Thyroid gland (tissue), 4 donors: Measurements from ENCODE around the gene PPM1M. TPM values are rescaled to one million over a fixed set of nuclear protein-coding genes. Genes with fewer than 3 reads are reported as not detected.

Source experiments
- DNase-seq, 2 donors: peaks; one replicate each; pipeline ENCODE4 v3.0.0-alpha.2; 2019
- H3K27ac ChIP-seq, 3 donors: fragments of 200-600 bp; sonication (generic); 1 replicate in 2 of 3; 2 replicates in 1 of 3; pipeline ENCODE4 v1.5.1; 2016 to 2019; ENCODE audit warnings: mild to moderate bottlenecking in 1 of 3, moderate library complexity in 1 of 3
- H3K27me3 ChIP-seq: fragments of 200-600 bp; sonication (generic); one replicate; pipeline ENCODE4 v1.5.1; 2019
- H3K36me3 ChIP-seq, 2 donors: fragments of 200-600 bp; sonication (generic); one replicate each; pipeline ENCODE4 v1.5.1; 2016 to 2019
- H3K4me1 ChIP-seq, 2 donors: fragments of 200-600 bp; sonication (generic); one replicate each; pipeline ENCODE4 v1.5.1; 2017 to 2019
- H3K4me3 ChIP-seq, 3 donors: fragments of 200-600 bp; sonication (generic); replicated peaks in 1 of 3; 1 replicate in 2 of 3; 2 replicates in 1 of 3; pipeline ENCODE4 v1.5.1; 2016; ENCODE audit warnings: mild to moderate bottlenecking in 1 of 3
- H3K9me3 ChIP-seq: fragments of 200-600 bp; sonication (generic); one replicate; pipeline ENCODE4 v1.5.1; 2017
- POLR2A ChIP-seq, 2 donors: fragments of 450-650 bp; IDR thresholded peaks; one replicate each; pipeline ENCODE4 v1.6.1; 2017; ENCODE audit warnings: antibody characterized with exemption in 2 of 2, mild to moderate bottlenecking in 2 of 2, moderate library complexity in 1 of 2
- WGBS, 2 donors: methylation state at CpG; one replicate each; pipeline ENCODE4 v1.1.5; 2017; 5-methylcytosine and 5-hydroxymethylcytosine counted together
- intact Hi-C: fragments of 100-400 bp; cut with DNase I; formaldehyde crosslinking; loops from one replicate; pipeline ENCODE4 v1.15.1; 2023
- total RNA-seq, 4 donors: library from RNA; depleted of rRNA; stranded (reverse); fragments of >200 nt; gene quantifications; one replicate each; pipeline ENCODE4 v1.2.3, GENCODE V29; 2016
- TF ChIP-seq, protein P1 (sequence below), 6 experiments: fragments of 200-600 bp in 3 of 6; fragments of 450-650 bp in 3 of 6; sonication (generic) in 3 of 6; IDR thresholded peaks; one replicate each; pipeline ENCODE4 v1.5.1; 2016 to 2019; ENCODE audit warnings: antibody characterized with exemption in 6 of 6, mild to moderate bottlenecking in 2 of 6, inconsistent platforms in 1 of 6, moderate library complexity in 1 of 6

The PPM1M gene, protein sequence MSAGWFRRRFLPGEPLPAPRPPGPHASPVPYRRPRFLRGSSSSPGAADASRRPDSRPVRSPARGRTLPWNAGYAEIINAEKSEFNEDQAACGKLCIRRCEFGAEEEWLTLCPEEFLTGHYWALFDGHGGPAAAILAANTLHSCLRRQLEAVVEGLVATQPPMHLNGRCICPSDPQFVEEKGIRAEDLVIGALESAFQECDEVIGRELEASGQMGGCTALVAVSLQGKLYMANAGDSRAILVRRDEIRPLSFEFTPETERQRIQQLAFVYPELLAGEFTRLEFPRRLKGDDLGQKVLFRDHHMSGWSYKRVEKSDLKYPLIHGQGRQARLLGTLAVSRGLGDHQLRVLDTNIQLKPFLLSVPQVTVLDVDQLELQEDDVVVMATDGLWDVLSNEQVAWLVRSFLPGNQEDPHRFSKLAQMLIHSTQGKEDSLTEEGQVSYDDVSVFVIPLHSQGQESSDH
- total RNA-seq = 10 to 100 TPM; 15.8 to 22.8 (median 18.0) TPM

DNA sequence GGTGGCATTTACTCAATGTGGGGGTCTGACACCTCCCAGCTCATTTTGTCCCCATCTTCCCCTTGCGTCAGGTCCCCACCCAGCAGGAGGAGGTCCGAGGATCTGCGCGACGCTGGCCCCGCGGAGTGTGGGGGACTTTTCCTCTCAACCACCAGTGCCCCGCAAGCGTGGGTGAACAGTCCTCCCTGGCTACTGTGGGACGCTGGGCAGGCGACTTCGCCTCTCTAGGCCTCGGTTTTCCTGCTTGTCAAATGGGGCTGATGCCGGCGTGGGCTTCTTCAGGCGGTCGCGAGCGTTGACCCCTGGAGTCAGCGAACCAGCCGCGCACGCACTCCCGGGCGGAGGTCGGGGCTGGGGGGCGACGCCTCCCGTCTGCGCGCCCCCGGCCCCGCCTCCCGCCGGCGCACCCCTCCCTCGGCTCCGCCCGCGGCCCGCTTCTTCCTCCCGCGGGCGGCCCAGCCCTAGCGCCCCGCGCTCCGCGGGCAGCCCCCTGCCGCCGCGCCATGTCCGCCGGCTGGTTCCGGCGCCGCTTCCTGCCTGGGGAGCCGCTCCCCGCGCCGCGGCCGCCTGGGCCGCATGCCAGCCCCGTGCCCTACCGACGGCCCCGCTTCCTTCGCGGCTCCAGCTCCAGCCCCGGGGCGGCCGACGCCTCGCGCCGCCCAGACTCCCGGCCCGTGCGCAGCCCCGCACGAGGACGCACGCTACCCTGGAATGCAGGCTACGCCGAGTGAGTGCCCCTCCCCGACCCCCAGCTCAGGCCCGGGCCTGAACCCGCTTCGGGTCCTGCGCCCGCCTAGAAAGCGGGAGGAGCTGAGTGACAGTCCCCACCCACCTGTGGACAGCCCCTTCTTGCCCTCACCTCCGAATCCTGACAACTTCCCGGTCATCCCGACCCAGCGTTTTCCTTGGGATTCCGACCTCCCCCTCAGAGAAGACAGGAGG is at the start of gene PPM1M:
Gene PPM1M, plus strand, starts transcription at position 438 of the 942 bp plus-strand sequence. Its CDS starts 66 bp downstream, at position 504.
- 5 to 14% methylated on average over 6 to 17 of the region's 98 CpGs for WGBS, 2 donors
- no peaks in the 10 kb centered on the region for H3K27me3 ChIP-seq
- H3K4me1 ChIP-seq = peaks cover 5 to 39% of the 10 kb centered on the region in 2 donors
- peak within 1 kb of the TSS; percentile 59 to 79 (median 68) for H3K27ac ChIP-seq
- H3K9me3 ChIP-seq = no peaks in the 10 kb centered on the region
- no peaks in the 10 kb centered on the region for H3K36me3 ChIP-seq
- TF ChIP-seq, protein P1, sequence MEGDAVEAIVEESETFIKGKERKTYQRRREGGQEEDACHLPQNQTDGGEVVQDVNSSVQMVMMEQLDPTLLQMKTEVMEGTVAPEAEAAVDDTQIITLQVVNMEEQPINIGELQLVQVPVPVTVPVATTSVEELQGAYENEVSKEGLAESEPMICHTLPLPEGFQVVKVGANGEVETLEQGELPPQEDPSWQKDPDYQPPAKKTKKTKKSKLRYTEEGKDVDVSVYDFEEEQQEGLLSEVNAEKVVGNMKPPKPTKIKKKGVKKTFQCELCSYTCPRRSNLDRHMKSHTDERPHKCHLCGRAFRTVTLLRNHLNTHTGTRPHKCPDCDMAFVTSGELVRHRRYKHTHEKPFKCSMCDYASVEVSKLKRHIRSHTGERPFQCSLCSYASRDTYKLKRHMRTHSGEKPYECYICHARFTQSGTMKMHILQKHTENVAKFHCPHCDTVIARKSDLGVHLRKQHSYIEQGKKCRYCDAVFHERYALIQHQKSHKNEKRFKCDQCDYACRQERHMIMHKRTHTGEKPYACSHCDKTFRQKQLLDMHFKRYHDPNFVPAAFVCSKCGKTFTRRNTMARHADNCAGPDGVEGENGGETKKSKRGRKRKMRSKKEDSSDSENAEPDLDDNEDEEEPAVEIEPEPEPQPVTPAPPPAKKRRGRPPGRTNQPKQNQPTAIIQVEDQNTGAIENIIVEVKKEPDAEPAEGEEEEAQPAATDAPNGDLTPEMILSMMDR (IDR thresholded peaks at IDR 0.05) = no peak
- peak in 1 of 2 donors; percentile 45 for TF ChIP-seq POLR2A (IDR thresholded peaks at IDR 0.05)
- intact Hi-C loops = no loop called here
- DNase-seq = peak; percentile 54 to 56
- peak within 1 kb of the TSS; percentile 30 to 53 (median 41) for H3K4me3 ChIP-seq

DNA sequence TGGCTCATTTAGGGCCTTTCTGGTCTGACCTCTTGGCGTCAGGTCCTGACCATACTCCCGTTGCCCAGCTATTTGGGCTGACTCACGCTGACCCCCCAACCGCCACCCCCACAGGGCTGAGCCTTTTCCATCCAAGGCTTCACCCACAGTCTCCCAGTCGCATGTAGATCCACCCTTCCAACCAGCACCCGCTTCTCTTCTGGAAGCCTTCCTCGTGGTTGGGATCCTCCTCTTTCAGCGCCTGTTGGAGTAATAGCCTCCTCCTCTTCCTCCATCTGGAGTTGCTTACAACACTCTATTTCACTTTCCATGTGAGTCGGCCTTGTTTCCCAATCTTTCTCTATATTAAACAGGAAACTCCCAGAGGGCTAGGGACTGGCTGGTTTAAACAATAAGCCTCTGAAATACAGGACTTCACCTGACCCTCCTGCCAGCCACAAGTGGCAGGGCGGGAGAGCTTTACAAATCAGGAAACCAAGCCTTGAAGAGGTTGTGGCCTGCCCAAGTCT is 49.7 kb upstream of the PPM1M start:
- no peak for TF ChIP-seq POLR2A (IDR thresholded peaks at IDR 0.05)
- TF ChIP-seq, protein P1 (IDR thresholded peaks at IDR 0.05) = no peak
- H3K27me3 ChIP-seq = no peaks in the 10 kb centered on the region
- intact Hi-C loops = no loop called here
- H3K4me1 ChIP-seq = peaks cover 29 to 47% of the 10 kb centered on the region in 2 donors
- WGBS, 2 donors = 77 to 80% methylated on average over 10 of the region's 10 CpGs
- no peak overlapping the region for H3K4me3 ChIP-seq
- H3K36me3 ChIP-seq = peaks cover 0 to 3% of the 10 kb centered on the region in 2 donors
- no peaks in the 10 kb centered on the region for H3K9me3 ChIP-seq
- no peak for DNase-seq
- peak overlapping the region in 2 of 3 donors; percentile 27 to 79 for H3K27ac ChIP-seq

DNA sequence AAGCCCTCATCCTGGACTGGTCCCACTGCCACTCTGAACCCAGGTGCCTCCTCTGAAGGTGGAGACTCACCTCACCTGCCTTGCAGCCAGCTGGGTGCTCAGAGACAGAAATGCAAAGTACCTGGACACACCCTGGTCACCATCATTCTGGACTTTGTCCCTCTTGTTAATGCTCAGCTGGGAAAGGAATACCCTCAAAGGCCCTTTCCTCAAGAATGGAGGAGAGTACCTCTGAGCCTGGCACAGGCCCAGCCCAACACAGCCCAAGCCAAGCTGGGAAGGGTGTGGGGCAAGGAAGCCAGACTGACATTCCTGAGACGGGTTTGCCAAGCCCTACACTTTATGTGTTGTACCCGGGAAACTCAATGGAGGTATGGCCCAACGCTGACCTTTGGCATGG is 48.6 kb upstream of the PPM1M start:
- 39 to 52% methylated on average over 3 of the region's 3 CpGs for WGBS, 2 donors
- H3K36me3 ChIP-seq = peaks cover 4% of the 10 kb centered on the region in 2 donors
- peaks cover 31 to 45% of the 10 kb centered on the region in 2 donors for H3K4me1 ChIP-seq
- H3K27me3 ChIP-seq = no peaks in the 10 kb centered on the region
- H3K4me3 ChIP-seq = no peak overlapping the region
- H3K27ac ChIP-seq = peak overlapping the region; percentile 44 to 81 (median 79)
- TF ChIP-seq, protein P1 (IDR thresholded peaks at IDR 0.05) = no peak
- intact Hi-C loops = no loop called here
- peak; percentile 75 to 77 for DNase-seq
- no peaks in the 10 kb centered on the region for H3K9me3 ChIP-seq

DNA sequence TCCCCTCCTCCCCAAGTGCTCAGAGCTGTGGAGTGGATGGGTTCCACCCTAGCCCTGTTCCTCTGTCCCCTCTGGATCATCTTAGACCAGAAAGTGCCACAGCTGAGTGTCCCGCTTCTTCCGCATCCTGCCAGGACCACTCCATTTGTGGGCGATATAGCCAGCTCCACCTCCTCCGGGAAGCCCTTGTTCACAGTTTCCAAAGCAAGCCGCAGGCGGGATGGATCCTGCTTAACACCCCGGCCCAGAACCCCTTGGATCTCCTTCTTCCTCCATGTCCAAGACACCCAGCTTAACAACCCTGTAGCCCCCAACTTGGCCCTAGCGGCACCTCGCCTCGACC is 48.1 kb upstream of the PPM1M start:
- Histone ChIP-seq H3K27me3 (no peaks in the 10 kb centered on the region), H3K36me3 (peaks cover 6 to 8% of the 10 kb centered on the region in 2 donors), H3K9me3 (no peaks in the 10 kb centered on the region), H3K4me1 (peaks cover 31 to 45% of the 10 kb centered on the region in 2 donors), H3K27ac (peak overlapping the region; percentile 44 to 81 (median 79)), H3K4me3 (peak overlapping the region in 1 of 3 donors; percentile 95)
- intact Hi-C loops = no loop called here
- no peak for DNase-seq
- TF ChIP-seq, protein P1 (IDR thresholded peaks at IDR 0.05) = no peak
- no peak for TF ChIP-seq POLR2A (IDR thresholded peaks at IDR 0.05)
- 60 to 67% methylated on average over 10 of the region's 10 CpGs for WGBS, 2 donors
